GM19240 (cell line): Measurements from ENCODE around the gene SCAF8.
"Not testable (repeated sequence)": the region's sequence is repeated elsewhere in the genome, so short reads cannot be mapped to it uniquely, and the experiment has no call there.

Experiments used
- DNase-seq: peaks from one replicate; pipeline ENCODE4 v3.0.0; 2011; ENCODE audit warnings: low spot score; ENCODE audit not compliant: insufficient read length

The SCAF8 gene

DNA sequence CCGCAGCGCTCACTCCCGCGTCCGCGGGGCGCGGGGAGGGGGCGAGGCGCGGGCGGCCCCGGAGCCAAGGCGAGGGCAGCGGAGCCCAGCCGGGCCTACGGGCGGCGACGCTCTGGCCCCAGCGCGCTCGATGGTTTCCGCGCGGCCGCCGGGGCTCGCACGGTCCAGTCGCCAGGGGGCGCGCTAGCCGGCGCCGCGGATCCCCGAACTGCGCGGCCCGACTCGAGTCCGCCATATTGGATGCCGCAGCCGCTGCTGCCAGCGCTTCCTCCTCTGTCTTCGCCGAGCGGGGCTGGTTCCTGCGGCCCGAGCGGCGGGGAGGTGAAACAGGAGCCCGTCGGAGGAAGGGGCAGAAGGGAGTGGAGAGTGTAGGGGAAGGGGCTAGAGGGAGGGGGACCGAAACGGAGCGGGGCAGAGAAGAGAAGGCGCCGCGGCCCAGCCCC lies at the start of gene SCAF8:
Gene SCAF8, plus strand, starts transcription at position 234 of the 443 bp plus-strand sequence. CDS start 485 bp downstream, outside the sequence.
- DNase-seq: peak; percentile 41

GRCh38 chr6:154683756-154684523 lies 49.3 kb upstream of the SCAF8 start:
- DNase-seq: peak; percentile 49

GRCh38 chr6:154686162-154686561 lies 47.1 kb upstream of the SCAF8 start:
- no peak for DNase-seq

DNA sequence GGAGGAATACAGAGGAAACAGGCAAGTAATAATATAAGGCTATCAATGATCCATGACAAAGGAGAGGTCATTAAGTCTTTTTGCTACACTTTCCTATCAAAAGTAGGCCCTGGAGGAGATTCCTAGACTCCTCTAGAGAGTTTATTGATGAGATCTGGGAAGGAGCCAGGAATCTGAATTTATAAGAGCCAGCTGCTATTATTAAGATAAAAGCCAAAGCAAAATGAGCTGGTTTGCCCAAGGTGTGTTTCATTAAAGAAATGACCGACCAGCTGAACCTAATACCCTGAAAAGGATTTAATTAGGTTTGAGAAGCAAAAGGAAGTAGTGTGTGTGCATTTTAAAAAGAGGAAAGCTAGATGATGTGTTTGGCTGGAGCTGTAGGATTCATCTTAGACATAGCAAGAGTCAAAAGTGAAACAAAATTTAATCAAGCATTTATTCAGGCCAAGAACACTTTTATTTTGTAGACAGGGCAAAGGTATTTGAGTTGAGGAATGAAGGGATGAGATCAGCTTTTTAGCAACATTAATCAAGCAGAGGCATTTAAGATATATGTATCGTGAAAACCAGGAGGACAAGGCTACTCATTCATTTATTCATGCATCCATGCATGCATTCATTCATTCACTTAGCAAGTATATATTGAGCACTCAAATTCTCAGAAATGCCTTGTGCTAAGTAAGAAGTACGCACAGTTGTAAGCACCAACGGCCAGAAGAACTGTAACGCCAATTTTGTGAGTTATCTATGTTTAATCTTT lies 43.5 kb upstream of the SCAF8 start:
- DNase-seq: no peak

- no peak for DNase-seq
Observed at GRCh38 chr6:154690857-154691256, 42.4 kb upstream of the SCAF8 start.

- DNase-seq: no peak
Observed at GRCh38 chr6:154696661-154697060, 36.6 kb upstream of the SCAF8 start.

GRCh38 chr6:154703124-154703523 lies 30.1 kb upstream of the SCAF8 start:
- DNase-seq: no peak

DNA sequence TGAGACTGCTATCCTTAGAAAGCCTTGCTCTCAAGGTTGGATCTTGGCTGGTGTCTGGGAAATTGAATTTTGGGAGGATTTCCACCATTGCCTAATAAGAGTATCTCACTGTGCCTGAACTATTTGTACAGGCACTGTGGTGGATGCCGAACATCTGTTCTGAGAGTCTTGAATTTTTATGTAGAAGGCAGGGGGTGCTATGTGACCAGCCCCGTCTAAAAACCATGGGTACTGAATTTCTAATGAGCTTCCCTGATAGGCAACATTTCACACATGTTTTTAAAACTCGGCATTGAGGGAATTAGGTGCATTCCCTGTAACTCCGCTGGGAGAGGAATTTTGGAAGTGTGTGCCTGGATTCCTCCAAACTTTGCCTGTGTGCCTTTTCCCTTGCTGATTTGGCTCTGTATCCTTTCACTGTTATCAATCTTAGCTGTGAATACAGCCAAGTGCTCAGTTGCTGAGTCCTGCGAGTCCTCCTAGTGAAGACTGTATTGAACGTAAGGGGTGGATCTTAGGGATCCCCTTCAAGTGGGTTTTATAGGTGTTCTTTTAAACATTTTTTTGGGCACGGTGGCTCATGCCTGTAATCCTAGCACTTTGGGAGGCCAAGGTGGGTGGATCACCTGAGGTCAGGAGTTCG lies 27.6 kb upstream of the SCAF8 start:
- DNase-seq: no peak

GRCh38 chr6:154706389-154706788 lies 26.8 kb upstream of the SCAF8 start:
- no peak for DNase-seq

DNA sequence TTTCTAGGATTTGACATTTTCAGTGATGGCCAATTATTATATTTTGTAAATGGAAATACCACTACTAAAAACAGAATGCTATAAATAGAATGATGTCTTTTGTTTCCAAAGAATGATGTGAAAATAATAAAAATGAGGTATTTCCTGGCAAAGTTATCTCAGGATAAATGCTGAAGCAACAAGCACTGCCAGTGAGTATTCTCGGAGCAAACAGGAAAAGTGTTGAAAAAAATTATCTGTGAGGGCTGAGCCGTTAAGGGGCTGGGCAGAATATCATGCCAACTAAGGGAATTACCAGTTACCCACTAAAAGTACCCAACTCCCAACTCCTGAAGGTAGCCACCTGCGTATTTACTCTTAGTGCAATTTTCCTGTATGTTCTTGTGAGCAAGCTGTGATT lies 23.6 kb upstream of the SCAF8 start:
- no peak for DNase-seq

DNA sequence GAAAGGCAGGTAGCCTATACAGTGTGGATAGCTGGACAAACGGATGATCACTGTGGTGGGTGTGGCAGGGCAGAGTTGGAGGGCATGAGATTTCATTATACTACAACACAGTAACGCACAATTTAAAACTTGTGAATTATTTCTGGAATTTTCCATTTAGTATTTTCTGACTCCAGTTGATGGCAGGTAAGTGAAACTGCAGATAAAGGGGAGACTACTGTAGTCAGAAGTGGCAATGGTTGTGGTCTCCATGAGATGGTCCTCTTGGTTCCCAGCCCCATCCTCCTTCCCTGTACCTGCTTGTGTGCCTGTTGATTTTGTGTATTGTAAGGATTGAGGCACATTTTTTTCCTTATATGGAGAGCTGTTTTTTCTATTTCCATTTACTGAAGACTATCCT lies 22.5 kb upstream of the SCAF8 start:
- DNase-seq: no peak

DNA sequence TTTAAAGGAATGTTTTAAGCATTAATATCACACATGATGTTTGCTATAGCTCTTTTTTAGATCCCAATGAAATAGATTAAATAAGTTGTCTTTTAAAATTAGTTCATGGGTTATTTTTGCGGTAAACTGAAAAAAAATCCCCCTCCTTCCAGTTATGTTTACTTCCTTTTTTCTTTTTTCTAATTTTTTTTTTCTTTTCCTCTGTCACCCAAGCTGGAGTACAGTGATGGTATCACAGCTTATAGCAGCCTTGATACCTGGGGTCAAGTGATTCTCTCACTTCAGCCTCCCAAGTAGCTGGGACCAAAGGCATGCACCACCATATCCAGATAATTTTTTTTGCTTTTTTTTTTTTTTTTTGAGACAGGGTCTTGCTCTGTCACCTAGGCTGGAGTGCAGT lies 17.8 kb upstream of the SCAF8 start:
- no peak for DNase-seq

DNA sequence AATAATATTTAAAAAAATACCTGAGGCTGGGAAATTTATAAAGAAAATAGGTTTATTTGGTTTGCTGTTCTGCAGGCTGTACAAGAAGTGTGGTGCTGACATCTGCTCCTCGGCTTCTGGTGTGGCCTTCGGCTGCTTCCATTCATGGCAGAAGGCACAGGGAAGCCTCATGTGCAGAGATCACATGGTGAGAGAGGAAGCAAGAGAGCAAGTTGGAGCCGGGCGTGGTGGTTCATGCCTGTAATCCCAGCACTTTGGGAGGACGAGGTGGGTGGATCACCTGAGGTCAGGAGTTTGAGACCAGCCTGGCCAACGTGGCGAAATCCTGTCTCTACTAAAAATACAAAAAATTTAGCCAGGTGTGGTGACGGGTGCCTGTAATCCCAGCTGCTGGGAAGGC lies 16.9 kb upstream of the SCAF8 start:
- DNase-seq: not testable (repeated sequence)

- DNase-seq: no peak
Observed at GRCh38 chr6:154719433-154719832, 13.8 kb upstream of the SCAF8 start.

DNA sequence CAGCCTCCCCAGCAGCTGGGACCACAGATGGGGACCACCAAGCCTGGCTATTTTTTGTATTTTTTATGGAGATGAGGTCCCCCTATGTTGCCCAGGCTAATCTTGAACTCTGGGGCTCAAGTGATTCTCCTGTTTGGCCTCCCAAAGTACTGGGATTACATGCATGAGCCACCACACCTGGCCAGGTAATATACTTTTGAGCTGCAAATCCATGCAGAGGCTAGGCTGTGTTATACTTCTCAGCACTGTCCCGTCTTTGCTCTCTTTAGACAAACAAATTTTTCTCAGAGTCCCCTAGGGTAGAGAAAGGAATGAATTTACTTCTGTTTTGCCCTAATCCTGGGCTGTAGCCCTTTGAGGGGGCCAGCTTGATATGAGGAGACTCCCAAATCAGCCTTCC lies 13.4 kb upstream of the SCAF8 start:
- no peak for DNase-seq

GRCh38 chr6:154721460-154721859 lies 11.8 kb upstream of the SCAF8 start:
- DNase-seq: no peak

DNA sequence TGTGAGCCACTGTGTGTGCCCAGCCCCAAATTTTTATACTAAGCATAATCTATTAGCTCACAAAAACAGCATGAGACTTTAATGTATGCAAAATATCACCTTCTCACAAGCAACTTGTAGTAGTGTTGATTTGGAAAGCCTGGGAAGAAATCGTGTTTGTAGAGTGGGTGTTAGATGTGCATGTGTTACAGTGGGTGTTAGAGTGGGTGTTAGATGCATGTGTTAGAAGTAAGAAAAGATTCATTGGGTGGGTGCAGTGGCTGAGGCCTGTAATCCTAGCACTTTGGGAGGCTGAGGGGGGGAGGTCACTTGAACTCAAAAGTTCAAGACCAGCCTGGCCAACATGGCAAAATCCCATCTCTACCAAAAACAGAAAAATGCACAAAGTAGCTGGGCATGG lies 6.3 kb upstream of the SCAF8 start:
- no peak for DNase-seq

DNA sequence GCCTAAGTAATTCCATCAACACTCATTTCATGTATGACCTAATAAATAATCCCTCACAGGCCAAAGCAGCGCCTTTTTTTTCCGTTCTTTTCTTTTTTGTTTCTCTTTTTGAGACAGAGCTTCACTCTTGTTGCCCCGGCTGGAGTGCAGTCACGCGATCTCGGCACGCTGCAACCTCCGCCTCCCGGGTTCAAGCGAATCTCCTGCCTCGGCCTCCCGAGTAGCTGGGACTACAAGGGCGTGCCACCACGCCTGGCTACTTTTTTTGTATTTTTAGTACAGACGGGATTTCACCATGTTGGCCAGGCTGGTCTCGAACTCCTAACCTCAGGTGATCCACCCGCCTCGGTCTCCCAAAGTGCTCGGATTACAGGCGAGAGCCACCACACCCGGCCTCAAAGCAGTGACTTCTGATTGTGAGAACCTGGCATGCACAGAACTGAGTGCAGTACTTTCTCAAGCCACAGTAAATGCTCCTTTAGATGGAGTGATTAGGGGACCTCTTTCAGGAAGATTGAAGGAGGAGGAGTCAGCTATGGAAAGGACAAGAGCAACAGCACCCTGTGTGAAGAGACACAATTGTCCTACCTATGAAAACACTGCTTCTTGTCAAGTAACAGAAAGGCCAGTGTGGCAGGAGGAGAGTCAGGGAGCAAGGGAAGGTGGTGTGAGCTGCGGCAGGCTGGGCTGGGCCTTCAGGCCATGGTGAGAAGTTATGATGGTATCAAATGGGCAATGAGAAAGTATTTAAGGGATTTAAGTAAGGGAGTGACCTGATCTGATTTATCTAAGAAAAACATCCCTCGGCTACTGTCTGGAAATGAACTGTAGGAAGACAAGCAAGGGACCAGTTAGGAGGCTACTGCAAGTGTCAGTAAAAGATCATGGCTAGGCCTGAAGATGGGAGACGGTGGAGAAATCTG lies 1.7 kb upstream of the SCAF8 start:
- no peak for DNase-seq

GRCh38 chr6:154732538-154733182 lies 556 bp upstream of the SCAF8 start:
- DNase-seq: no peak

DNA sequence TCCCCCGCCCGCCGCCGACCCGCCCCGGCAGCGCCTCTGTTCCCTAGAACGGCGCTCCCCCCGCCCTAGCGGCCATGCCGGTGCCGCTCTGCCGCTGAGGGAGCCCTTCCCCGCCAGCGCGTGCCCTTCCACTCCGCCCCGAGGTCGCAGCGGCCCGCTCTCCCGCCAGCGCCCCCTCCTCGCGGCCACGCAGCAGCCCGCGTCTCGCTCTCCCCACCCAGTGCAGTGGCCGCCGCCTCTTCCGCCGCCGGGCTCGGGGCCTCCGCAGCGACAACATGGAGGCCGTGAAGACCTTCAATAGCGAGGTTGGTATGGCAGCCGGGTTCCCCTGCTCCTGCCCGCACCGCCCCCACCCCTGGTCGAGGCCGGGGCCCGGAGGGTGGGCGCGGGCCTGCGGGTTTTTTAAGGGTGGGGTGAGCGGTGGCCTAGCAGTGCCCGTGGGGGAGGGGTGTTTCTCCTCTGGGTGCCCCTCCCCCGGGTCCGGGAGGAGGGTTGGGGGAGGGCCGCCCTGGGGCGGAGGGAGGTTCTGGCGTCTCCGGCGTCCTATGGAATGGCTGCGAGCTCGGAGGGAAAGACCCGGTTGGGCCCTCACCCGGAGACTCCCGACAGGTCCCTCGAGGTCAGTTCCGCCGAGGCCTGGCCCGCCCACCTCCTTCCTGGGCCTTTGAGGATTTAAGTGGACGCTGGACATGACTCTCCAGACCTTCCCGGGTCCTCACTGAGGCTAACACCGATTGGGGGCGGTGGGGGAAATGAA lies 588 bp downstream of the SCAF8 start:
- DNase-seq: peak; percentile 73
